Hindlimb muscle (tissue), 1 donor: Measurements from ENCODE around the gene CRPPA. TPM values are rescaled to one million over a fixed set of nuclear protein-coding genes. Genes with fewer than 3 reads are reported as not detected.
"Not testable (repeated sequence)": the region's sequence is repeated elsewhere in the genome, so short reads cannot be mapped to it uniquely, and the experiment has no call there.

ENCODE experiments used
- DNase-seq: peaks from one replicate; pipeline ENCODE4 v3.0.0-alpha.2; 2013
- polyA plus RNA-seq: library from polyadenylated mRNA; unstranded; fragments of 120-200 nt; gene quantifications from one replicate; pipeline ENCODE4 v1.2.1, GENCODE V29; 2013; ENCODE audit not compliant: insufficient read length

The CRPPA gene
- polyA plus RNA-seq, 1 donor, result 4.4 TPM

DNA sequence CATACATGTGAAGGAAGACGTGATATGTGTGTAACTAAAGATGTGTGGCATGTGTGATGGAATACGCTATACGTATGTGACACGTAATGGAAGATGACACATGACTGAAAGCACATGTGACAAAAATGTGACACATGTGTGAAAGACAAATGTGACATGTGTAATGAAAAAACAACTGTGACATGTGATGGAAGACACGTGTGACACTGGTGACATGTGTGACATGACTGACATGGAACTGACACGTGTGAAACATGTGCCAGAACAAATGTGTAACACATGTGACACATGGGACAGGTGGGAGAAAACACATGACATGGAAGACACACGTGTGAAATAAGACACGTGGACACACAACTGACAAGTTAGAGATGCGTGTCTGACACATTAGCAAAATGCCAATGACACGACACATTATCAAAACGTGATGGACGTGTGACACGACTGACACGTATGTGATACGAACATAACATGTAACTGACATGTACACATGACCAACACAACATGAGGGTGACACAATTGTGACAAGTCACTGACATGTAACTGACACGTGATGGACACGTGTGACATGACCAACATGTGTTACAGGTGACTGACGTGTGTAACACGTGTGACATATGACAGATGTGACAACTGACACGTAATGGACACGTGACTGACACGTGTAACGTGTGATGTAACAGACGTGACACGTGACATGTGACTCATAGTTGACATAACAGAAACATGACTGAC, 24.4 kb downstream of the CRPPA start:
- DNase-seq, result no peak

DNA sequence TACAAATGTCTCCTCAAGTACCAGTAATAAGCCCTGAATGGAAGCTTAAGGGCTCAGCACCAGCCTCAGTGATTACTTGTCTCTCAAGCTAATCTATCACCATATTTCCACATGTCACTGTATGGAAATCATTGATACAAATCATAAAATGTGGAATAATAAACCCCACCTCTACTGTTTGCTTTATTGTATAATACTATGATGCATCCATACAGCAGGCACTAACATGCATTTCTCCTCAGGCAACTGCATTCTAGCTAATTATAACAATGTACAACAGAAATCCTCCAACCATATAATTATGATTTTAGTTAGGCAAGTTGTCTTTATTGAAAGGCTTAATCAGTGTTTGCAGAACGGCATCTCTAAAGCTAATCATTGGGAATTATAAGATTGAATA, 26.2 kb downstream of the CRPPA start:
- no peak for DNase-seq

DNA sequence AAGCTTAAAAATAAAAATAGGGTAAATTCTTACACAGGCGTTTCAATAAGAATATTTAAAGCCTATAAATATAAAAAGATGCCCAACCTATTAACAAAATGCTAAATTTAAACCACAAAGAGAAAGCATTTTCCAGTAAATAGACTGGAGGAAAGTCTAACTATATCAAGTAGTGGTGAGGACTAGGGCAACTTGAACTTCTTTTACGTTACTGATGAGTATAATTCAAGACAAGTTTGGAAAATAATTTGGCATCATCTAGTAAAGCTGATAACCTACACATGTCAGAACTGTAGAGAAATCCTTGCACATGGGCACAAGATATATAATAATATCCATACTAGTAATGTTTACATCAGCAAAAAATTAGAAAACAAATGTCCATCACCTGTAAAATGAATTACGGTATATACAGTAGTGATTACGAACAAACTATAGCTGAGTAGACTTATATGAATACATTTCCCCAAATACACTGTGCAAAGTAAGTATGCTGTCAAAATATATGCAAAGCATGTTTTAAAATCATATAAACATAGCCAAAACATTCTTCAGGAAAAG, 27.4 kb downstream of the CRPPA start:
- no peak for DNase-seq

DNA sequence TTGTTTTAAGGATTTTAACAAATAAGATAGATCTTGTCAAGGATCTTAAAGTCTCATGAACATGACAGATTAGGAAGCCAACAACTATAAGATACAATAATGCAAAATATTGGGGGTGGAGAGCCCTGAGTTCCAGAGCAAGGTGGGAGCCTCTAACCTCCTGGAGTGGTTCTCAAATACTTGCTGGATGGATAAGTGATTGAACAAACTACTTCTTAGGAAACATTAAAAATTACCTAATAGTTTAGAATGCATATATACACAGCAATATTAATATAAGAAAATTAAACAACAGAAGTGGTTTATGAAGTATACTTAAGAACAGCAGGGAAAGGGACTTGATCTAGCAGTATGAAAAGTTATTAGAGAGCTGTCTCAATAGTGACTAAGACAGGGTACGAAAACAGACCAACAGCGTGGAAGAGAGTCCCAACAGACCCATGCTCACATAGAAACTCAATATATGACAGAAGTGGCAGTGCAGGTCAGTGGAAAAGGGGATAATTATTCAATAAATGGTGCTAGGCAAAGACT, 28.3 kb downstream of the CRPPA start:
- DNase-seq, result no peak

DNA sequence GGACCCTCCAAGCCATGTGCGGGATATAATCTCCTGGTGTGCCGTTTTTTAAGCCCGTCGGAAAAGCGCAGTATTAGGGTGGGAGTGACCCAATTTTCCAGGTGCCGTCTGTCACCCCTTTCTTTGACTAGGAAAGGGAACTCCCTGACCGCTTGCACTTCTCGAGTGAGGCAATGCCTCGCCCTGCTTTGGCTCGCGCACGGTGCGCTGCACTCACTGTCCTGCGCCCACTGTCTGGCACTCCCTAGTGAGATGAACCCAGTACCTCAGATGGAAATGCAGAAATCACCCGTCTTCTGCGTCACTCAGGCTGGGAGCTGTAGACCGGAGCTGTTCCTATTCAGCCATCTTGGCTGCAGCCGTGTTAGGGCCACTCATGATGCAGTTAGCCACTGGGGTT, 37.6 kb downstream of the CRPPA start:
- not testable (repeated sequence) for DNase-seq

- not testable (repeated sequence) for DNase-seq
These were observed 38.2 kb downstream of the CRPPA start for GRCh38 chr7:16383103-16383502.

Other genes with a start within 250 kb of the CRPPA start
- gene SOSTDC1, start 44.2 kb upstream of the CRPPA start, polyA plus RNA-seq, result 6.1 TPM
- not detected for gene LRRC72, start 105.3 kb upstream of the CRPPA start, polyA plus RNA-seq
- 22.8 TPM for gene ANKMY2, start 224.2 kb upstream of the CRPPA start, polyA plus RNA-seq
- gene BZW2, start 224.6 kb upstream of the CRPPA start, polyA plus RNA-seq, result 142 TPM